Uterine smooth muscle cell (primary cell): ENCODE results near the gene DNM1L. TPM values are rescaled to one million over a fixed set of nuclear protein-coding genes. Genes with fewer than 3 reads are reported as not detected.

Experiments
- total RNA-seq: library from RNA; depleted of rRNA; stranded (reverse); fragments of >200 nt; gene quantifications from 2 replicates; pipeline ENCODE4 v1.2.3, GENCODE V29; 2014

Gene DNM1L
- 76.6 and 89.6 TPM in 2 replicates for total RNA-seq

GRCh38 chr12:32679091-32679919 is at the start of gene DNM1L:
DNM1L (plus strand) TSS chr12:32679301; CDS start chr12:32679364, 63 bp downstream.

GRCh38 chr12:32755654-32756475 is 76.8 kb downstream of the DNM1L start, which contains the start of gene YARS2:
YARS2 (minus strand) TSS chr12:32755897; CDS start chr12:32755874, 23 bp downstream.

Other genes starting within 250 kb of the DNM1L start
- gene YARS2, start 76.6 kb downstream of the DNM1L start, total RNA-seq = 39.1 and 40.0 TPM in 2 replicates
- 0.12 TPM in 1 of 2 replicates, not detected in the other for gene PKP2, start 217.5 kb downstream of the DNM1L start, total RNA-seq